Skeletal muscle satellite cell (primary cell): ENCODE measurements around the gene ZDHHC13.
"Not testable (repeated sequence)": the region's sequence is repeated elsewhere in the genome, so short reads cannot be mapped to it uniquely, and the experiment has no call there.

Experiments
- H3K27me3 ChIP-seq: 2 replicates; pipeline ENCODE4 v1.7.0; 2013; ENCODE audit warnings: low read length; ENCODE audit not compliant: control insufficient read depth, insufficient read depth
- H3K36me3 ChIP-seq: 2 replicates; pipeline ENCODE4 v1.7.0; 2013; ENCODE audit warnings: mild to moderate bottlenecking, control low read depth, low read length; ENCODE audit not compliant: insufficient read depth
- H3K4me1 ChIP-seq: 2 replicates; pipeline ENCODE4 v1.7.0; 2013; ENCODE audit warnings: low read length; ENCODE audit not compliant: control insufficient read depth, insufficient read depth
- H3K4me2 ChIP-seq: 2 replicates; pipeline ENCODE4 v1.7.0; 2013; ENCODE audit warnings: mild to moderate bottlenecking, low read length
- H3K4me3 ChIP-seq: 2 replicates; pipeline ENCODE4 v1.7.0; 2013; ENCODE audit warnings: low read length
- H3K9ac ChIP-seq: 2 replicates; pipeline ENCODE4 v1.7.0; 2013; ENCODE audit warnings: mild to moderate bottlenecking, low read depth, low read length, moderate library complexity
- H3K9me3 ChIP-seq: replicated peaks from 2 replicates; pipeline ENCODE4 v1.7.0; 2013; ENCODE audit warnings: mild to moderate bottlenecking, control low read depth, low read length

ZDHHC13 gene

GRCh38 chr11:19134004-19134403, 17.0 kb downstream of the ZDHHC13 start:
- no peaks in the 10 kb centered on the region for H3K9me3 ChIP-seq
- no peak overlapping the region for H3K9ac ChIP-seq
- H3K4me1 ChIP-seq: no peaks in the 10 kb centered on the region
- H3K36me3 ChIP-seq: no peaks in the 10 kb centered on the region
- no peak overlapping the region for H3K4me3 ChIP-seq
- no peaks in the 10 kb centered on the region for H3K27me3 ChIP-seq
- H3K4me2 ChIP-seq: no peak overlapping the region

GRCh38 chr11:19136884-19137283, 19.9 kb downstream of the ZDHHC13 start:
- not testable (repeated sequence) for H3K9me3 ChIP-seq, H3K36me3 ChIP-seq, H3K4me1 ChIP-seq, H3K27me3 ChIP-seq, H3K4me3 ChIP-seq, H3K4me2 ChIP-seq, H3K9ac ChIP-seq

GRCh38 chr11:19145319-19145718, 28.4 kb downstream of the ZDHHC13 start:
- Histone ChIP-seq H3K27me3 (no peaks in the 10 kb centered on the region), H3K4me2 (no peak overlapping the region), H3K9me3 (no peaks in the 10 kb centered on the region), H3K4me1 (no peaks in the 10 kb centered on the region), H3K36me3 (peaks cover 6% of the 10 kb centered on the region), H3K9ac (no peak overlapping the region), H3K4me3 (no peak overlapping the region)

- Histone ChIP-seq H3K4me2 (no peak overlapping the region), H3K4me3 (no peak overlapping the region), H3K4me1 (no peaks in the 10 kb centered on the region), H3K9me3 (no peaks in the 10 kb centered on the region), H3K36me3 (peaks cover 6% of the 10 kb centered on the region), H3K9ac (no peak overlapping the region), H3K27me3 (no peaks in the 10 kb centered on the region)
Measured at GRCh38 chr11:19156892-19157291, 39.9 kb downstream of the ZDHHC13 start.

- H3K4me1 ChIP-seq: no peaks in the 10 kb centered on the region
- no peak overlapping the region for H3K4me3 ChIP-seq
- H3K27me3 ChIP-seq: no peaks in the 10 kb centered on the region
- no peak overlapping the region for H3K4me2 ChIP-seq
- peaks cover 13% of the 10 kb centered on the region for H3K36me3 ChIP-seq
- no peak overlapping the region for H3K9ac ChIP-seq
- no peaks in the 10 kb centered on the region for H3K9me3 ChIP-seq
Measured at GRCh38 chr11:19160847-19161246, 43.9 kb downstream of the ZDHHC13 start.

- H3K4me3 ChIP-seq: no peak overlapping the region
- H3K36me3 ChIP-seq: peaks cover 11% of the 10 kb centered on the region
- no peak overlapping the region for H3K4me2 ChIP-seq
- no peaks in the 10 kb centered on the region for H3K4me1 ChIP-seq
- H3K9ac ChIP-seq: no peak overlapping the region
- H3K9me3 ChIP-seq: no peaks in the 10 kb centered on the region
- no peaks in the 10 kb centered on the region for H3K27me3 ChIP-seq
Measured at GRCh38 chr11:19161651-19162050, 44.7 kb downstream of the ZDHHC13 start.

- H3K36me3 ChIP-seq: peaks cover 10% of the 10 kb centered on the region
- no peaks in the 10 kb centered on the region for H3K27me3 ChIP-seq
- no peaks in the 10 kb centered on the region for H3K4me1 ChIP-seq
- H3K9ac ChIP-seq: no peak overlapping the region
- H3K4me3 ChIP-seq: no peak overlapping the region
- H3K9me3 ChIP-seq: no peaks in the 10 kb centered on the region
- H3K4me2 ChIP-seq: no peak overlapping the region
Measured at GRCh38 chr11:19162951-19163505, 46.1 kb downstream of the ZDHHC13 start.

GRCh38 chr11:19163617-19164016, 46.6 kb downstream of the ZDHHC13 start:
- H3K36me3 ChIP-seq: peaks cover 10% of the 10 kb centered on the region
- no peaks in the 10 kb centered on the region for H3K27me3 ChIP-seq
- no peak overlapping the region for H3K9ac ChIP-seq
- no peak overlapping the region for H3K4me2 ChIP-seq
- H3K4me1 ChIP-seq: no peaks in the 10 kb centered on the region
- no peak overlapping the region for H3K4me3 ChIP-seq
- H3K9me3 ChIP-seq: no peaks in the 10 kb centered on the region

- no peaks in the 10 kb centered on the region for H3K9me3 ChIP-seq
- H3K9ac ChIP-seq: no peak overlapping the region
- H3K36me3 ChIP-seq: peaks cover 15% of the 10 kb centered on the region
- no peaks in the 10 kb centered on the region for H3K27me3 ChIP-seq
- no peak overlapping the region for H3K4me2 ChIP-seq
- H3K4me1 ChIP-seq: no peaks in the 10 kb centered on the region
- no peak overlapping the region for H3K4me3 ChIP-seq
Measured at GRCh38 chr11:19164230-19164855, 47.4 kb downstream of the ZDHHC13 start.

GRCh38 chr11:19164881-19165280, 47.9 kb downstream of the ZDHHC13 start:
- Histone ChIP-seq H3K9me3 (no peaks in the 10 kb centered on the region), H3K4me1 (no peaks in the 10 kb centered on the region), H3K4me2 (no peak overlapping the region), H3K4me3 (no peak overlapping the region), H3K36me3 (peaks cover 15% of the 10 kb centered on the region), H3K27me3 (no peaks in the 10 kb centered on the region), H3K9ac (no peak overlapping the region)

GRCh38 chr11:19168090-19168489, 51.1 kb downstream of the ZDHHC13 start:
- Histone ChIP-seq H3K9ac (no peak overlapping the region), H3K4me2 (no peak overlapping the region), H3K36me3 (peaks cover 23% of the 10 kb centered on the region), H3K4me1 (no peaks in the 10 kb centered on the region), H3K27me3 (no peaks in the 10 kb centered on the region), H3K9me3 (no peaks in the 10 kb centered on the region), H3K4me3 (no peak overlapping the region)

GRCh38 chr11:19173004-19173689, 56.2 kb downstream of the ZDHHC13 start:
- Histone ChIP-seq H3K4me2 (no peak overlapping the region), H3K9me3 (no peaks in the 10 kb centered on the region), H3K36me3 (peaks cover 22% of the 10 kb centered on the region), H3K9ac (no peak overlapping the region), H3K4me1 (no peaks in the 10 kb centered on the region), H3K27me3 (no peaks in the 10 kb centered on the region), H3K4me3 (no peak overlapping the region)
